Hematopoietic multipotent progenitor cell treated with erythropoietin and hydrocortisone succinate and interleukin-3 and kit ligand, for 4 days (in vitro differentiated cells): ENCODE data around the gene CFAP43.

ENCODE experiments used
- DNase-seq: peaks from one replicate; pipeline ENCODE4 v3.0.0-alpha.2; 2015

The CFAP43 gene, protein sequence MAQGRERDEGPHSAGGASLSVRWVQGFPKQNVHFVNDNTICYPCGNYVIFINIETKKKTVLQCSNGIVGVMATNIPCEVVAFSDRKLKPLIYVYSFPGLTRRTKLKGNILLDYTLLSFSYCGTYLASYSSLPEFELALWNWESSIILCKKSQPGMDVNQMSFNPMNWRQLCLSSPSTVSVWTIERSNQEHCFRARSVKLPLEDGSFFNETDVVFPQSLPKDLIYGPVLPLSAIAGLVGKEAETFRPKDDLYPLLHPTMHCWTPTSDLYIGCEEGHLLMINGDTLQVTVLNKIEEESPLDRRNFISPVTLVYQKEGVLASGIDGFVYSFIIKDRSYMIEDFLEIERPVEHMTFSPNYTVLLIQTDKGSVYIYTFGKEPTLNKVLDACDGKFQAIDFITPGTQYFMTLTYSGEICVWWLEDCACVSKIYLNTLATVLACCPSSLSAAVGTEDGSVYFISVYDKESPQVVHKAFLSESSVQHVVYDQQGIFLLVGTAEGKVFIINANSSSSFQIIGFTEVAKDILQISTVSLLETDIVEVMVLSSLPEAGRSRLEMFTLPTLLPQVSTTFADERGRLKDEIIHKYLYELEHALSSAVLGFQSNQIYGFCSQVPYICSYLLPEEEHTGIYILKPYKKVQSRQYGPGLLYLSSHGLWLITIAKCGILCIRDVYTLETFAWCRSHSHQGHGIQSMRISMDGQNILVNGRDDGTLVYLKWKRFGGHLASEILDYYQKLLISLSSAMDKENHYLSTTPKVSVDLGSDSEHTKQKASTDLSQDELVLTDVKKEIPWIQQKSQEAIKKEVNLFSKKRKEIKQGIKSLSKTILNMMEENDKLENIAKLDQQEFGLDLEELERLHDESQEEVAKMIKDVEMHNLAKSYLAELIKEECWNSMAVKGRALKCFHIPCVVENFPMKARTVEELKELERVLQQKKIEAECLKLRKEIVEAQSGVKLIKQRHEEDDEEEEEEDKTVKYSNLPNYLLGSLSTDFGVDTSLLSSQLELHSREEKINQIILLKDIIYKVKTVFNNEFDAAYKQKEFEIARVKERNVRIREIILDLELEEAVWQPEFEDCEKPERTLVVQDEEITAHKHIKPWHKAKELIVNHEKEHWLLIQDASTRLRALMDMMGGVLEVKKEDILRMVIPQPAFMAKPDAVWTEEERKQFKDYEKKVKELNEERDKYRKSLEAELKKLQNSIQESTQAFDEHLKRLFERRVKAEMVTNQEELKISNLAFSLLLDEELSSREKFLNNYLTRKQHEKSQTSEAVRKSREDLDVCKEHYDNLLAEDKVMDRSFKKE (N-terminal part only)

GRCh38 chr10:104231784-104232612 lies at the start of gene CFAP43:
Gene CFAP43, minus strand, starts transcription at chr10:104232364. Its CDS starts 118 bp downstream, at chr10:104232246.
- DNase-seq: peak; percentile 99

DNA sequence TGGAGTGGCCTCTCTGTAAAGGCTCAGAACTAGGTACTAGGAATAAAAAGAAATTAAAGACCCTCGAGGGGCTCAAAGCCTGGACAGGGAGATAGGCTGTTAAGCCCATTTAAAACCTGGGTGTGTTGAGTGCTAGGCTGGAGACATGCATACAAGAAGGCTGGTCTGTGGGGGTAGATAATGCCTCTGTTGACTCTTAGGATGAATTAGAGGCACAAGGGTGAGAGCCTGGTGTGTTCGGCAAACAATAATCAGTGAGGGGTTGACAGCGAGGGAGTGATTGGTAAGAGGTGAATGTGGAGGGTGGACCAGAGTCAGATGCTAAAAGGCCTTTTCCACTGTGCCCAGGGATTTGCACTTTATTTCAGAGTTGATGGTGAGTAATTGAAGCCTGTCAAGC lies 49.5 kb upstream of the CFAP43 start:
- DNase-seq: no peak

GRCh38 chr10:104279550-104280259 lies 47.5 kb upstream of the CFAP43 start:
- DNase-seq: no peak

- no peak for DNase-seq
Measured at GRCh38 chr10:104277785-104278184, 45.6 kb upstream of the CFAP43 start.

DNA sequence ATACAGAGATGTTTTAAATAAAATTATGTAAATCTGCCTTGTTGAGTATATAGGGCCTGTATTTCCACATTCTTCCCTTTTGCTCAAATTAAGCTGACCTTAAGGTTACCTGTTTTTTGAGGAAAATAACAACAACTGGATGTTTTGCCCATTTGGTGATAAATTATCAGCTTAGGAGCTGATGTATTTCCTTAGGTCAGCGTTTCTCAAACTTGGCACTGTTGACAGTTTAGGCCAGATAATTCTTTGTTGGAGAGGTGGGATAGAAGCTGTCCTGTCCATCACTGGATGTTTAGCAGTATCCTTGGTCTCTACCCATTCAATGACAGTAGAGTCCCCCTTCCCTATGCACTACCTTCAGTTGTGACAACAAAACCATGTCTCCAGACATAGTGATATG lies 44.0 kb upstream of the CFAP43 start:
- DNase-seq: no peak

DNA sequence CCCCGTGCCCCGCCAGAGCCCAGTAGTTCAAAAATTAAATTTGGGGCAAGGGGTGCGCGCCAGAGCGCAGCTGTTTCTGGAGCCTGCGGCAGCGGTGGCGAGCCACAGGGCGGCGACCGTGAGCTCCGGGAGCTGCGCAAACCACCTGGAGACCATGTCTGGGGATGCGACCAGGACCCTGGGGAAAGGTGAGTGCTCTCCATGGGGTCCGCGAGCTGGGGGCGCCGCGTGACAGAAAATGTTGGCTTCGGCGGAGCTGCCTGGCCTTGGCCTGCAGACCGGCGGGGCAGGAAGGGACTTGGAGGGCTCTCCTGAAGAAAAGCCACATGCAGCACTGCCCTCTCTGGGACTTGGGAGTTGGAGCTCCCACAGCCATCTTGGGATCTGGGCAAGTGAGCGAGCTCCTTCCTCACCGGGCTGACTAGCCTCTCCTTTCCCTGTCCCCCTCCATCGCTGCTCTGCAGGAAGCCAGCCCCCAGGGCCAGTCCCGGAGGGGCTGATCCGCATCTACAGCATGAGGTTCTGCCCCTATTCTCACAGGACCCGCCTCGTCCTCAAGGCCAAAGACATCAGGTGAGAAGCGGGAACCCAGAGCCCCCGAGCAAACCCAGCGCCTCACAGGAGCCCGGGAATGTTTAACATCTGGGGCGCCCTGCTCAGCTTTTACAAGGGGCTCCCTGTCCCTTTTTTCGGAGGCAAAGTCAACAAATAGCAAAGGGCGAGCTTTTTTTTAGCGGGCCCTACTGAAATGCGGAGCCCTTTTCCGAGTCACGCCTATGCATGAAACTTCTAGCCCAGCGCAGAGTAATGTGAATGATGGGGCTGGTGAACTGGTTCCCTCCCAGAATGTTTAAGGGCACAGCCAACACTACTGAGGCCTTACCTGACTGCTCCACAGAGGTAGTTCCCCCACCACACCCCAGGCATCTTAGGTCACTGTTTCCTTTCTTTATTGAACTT lies 42.9 kb upstream of the CFAP43 start:
- DNase-seq: peak; percentile 67

- peak; percentile 41 for DNase-seq
Measured at GRCh38 chr10:104273899-104274575, 41.9 kb upstream of the CFAP43 start.

DNA sequence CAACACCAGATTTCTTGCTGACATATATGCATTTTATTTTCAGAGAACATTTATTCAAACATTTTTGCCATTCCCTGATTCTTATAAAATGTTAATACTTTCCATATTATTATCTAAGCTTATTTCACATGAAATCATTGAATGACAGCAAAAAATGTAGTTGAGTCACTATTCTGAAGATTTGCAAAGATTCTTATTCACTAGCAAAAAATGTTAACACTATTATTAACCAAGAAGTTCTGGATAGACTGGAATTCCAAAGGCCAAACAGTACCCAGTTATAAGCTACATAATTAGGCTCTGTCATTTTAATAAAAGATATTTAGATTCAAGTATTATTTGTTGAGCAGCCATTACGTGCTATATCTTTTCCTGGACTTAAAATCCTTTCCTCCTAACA lies 41.1 kb upstream of the CFAP43 start:
- DNase-seq: no peak

GRCh38 chr10:104268713-104269645 lies 36.8 kb upstream of the CFAP43 start, which contains the start of gene GSTO2:
Gene GSTO2, plus strand, starts transcription at chr10:104269184. Its CDS starts 5,732 bp downstream, at chr10:104274916.
- peak; percentile 100 for DNase-seq

- no peak for DNase-seq
Measured at GRCh38 chr10:104268405-104268712, 36.2 kb upstream of the CFAP43 start.

DNA sequence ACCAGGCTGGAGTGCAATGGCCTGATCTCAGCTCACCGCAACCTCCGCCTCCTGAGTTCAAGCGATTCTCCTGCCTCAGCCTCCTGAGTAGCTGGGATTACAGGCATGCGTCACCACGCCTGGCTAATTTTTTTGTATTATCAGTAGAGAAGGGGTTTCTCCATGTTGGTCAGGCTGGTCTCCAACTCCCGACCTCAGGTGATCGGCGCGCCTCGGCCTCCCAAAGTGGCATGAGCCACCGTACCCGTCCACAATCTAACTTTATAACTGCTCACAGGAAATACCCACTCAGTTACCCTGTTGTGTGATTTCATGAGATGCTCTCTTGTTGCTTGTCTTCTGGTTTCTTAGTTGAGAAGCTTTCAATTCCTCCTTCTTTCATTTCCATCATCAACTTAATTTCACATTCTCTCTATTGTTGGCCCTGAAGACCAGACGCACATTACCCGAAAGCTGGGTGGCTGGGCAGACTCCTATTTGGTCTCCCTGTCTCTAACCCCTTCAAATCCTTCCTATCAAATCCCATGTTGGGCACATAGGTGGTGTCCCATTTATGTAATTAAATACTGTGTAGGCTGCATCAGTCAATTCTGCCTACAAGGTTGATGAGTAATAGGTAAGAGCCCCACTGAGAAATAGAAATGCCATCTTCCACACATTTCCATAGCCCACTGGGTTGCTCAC lies 35.7 kb upstream of the CFAP43 start:
- no peak for DNase-seq

DNA sequence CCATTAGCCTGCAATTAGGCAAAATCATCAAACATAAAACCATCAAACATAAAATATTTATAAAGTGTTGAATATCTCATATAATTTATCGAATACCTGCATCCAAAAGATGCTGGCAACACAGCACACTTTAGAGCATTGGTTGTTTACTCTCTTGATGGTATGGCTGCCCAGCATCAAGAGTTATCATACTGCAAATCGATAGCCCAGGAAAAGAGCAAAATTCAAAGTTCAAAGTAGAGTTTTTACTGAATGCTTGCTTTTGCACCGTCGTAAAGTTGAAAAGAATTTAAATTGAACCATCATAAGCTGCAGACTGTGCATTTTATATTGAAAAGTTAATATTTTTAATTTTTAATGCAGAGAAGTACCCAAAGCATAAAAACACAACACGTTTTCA lies 32.6 kb upstream of the CFAP43 start:
- no peak for DNase-seq

- DNase-seq: peak; percentile 28
Measured at GRCh38 chr10:104262055-104262454, 29.9 kb upstream of the CFAP43 start.

GRCh38 chr10:104260775-104261115 lies 28.6 kb upstream of the CFAP43 start:
- peak; percentile 81 for DNase-seq

DNA sequence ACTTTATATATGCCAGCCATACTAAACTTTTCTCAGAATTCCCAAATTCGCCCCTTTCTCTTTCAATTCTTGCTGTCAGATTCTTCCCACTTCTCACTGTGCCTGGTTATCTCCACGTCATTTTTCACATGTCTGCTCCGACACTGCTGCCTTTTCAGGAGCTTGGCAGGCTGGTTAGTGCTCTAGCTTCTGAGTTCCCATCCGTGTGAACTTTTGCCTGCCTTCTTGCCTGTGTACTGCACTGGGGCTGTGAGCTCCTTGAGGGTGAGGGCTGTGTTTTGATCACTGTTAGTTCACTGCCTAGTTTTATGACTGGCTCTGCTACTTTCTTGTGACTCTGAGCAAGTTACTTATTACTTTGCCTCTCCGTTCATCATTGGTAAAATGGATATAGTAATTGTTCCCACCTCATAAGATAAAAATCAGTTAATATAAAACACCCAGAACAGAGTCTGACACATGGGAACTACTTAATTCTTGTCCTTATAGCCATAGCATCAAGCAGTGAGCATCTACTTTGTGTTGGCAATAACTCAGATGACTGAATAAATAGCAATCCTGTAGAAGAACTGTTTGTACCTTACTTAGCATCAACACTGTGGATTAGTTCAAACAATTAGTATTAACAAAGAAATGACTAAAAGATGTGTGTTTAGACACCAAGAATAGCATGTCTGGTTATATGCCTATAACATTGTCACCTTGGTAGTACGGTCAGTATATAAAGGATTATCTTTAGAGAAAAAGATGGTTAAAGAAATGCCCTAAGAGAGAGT lies 28.0 kb upstream of the CFAP43 start:
- DNase-seq: no peak

GRCh38 chr10:104259456-104259855 lies 27.3 kb upstream of the CFAP43 start:
- no peak for DNase-seq

DNA sequence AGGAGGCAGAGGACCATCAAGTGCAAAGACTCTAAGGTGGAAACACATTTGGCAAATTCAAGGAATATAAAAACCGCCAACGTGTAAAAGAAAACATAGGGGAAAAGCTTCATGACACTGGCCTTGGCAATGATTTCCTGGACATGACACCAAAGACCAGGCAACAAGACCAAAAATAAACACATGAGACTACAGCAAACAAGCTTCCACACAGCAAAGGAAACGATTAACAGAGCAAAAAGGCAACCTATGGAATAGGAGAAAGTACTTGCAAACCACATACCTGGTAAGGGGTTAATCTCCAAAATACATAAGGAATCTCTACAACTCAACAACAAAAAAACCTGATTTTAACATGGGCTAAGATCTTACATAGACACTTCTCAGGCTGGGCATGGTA lies 26.0 kb upstream of the CFAP43 start:
- DNase-seq: no peak
